Head of caudate nucleus (tissue), 42 donors: ENCODE results near the gene SIK3.

ENCODE experiments used
- DNase-seq, 42 donors: peaks; one replicate each; pipeline versions ENCODE4 v3.0.0 to v3.0.0-alpha.2; 2020 to 2021; ENCODE audit warnings: mixed read lengths in 7 of 42
- intact Hi-C: fragments of 100-400 bp; cut with DNase I; formaldehyde crosslinking; loops from one replicate; pipeline ENCODE4 v1.15.0; 2022

Gene SIK3

GRCh38 chr11:116895048-116895757 lies 203.0 kb downstream of the SIK3 start:
- DNase-seq: peak in 19 of 42 donors; percentile 26 to 73 (median 42)
- intact Hi-C loops: no loop called here

- intact Hi-C loops: loop anchor here (5.0 kb wide), 1 partner anchor 203 kb away; the partner anchor contains the start of gene SIK3
These were observed 204.3 kb downstream of the SIK3 start for GRCh38 chr11:116893906-116894305.

GRCh38 chr11:116893437-116893836 lies 204.8 kb downstream of the SIK3 start:
- DNase-seq: no peak
- intact Hi-C loops: loop anchor here (5.0 kb wide), 1 partner anchor 204 kb away; the partner anchor contains the start of gene SIK3

More at GRCh38 chr11:116893906-116894305, 204.3 kb downstream of the SIK3 start:
- peak in 14 of 42 donors; percentile 29 to 76 (median 54) for DNase-seq

GRCh38 chr11:116892374-116892773 lies 205.9 kb downstream of the SIK3 start:
- DNase-seq: no peak
- intact Hi-C loops: loop anchor here (5.0 kb wide), 1 partner anchor 205 kb away; the partner anchor contains the start of gene SIK3

GRCh38 chr11:116891746-116892145 lies 206.5 kb downstream of the SIK3 start:
- DNase-seq: peak in 3 of 42 donors; percentile 40 to 50 (median 43)
- intact Hi-C loops: loop anchor here (5.0 kb wide), 1 partner anchor 206 kb away; the partner anchor contains the start of gene SIK3

GRCh38 chr11:116890607-116891006 lies 207.6 kb downstream of the SIK3 start:
- DNase-seq: peak in 8 of 42 donors; percentile 28 to 66 (median 44)
- intact Hi-C loops: loop anchor here (5.0 kb wide), 1 partner anchor 207 kb away; the partner anchor contains the start of gene SIK3

GRCh38 chr11:116890193-116890592 lies 208.0 kb downstream of the SIK3 start:
- intact Hi-C loops: loop anchor here (5.0 kb wide), 1 partner anchor 207 kb away; the partner anchor contains the start of gene SIK3
- no peak for DNase-seq

GRCh38 chr11:116888884-116889549 lies 209.2 kb downstream of the SIK3 start:
- DNase-seq: no peak
- intact Hi-C loops: no loop called here

GRCh38 chr11:116888024-116888423 lies 210.2 kb downstream of the SIK3 start:
- DNase-seq: peak in 5 of 42 donors; percentile 14 to 61 (median 39)
- intact Hi-C loops: no loop called here

GRCh38 chr11:116885951-116886655 lies 212.1 kb downstream of the SIK3 start:
- DNase-seq: peak in 7 of 42 donors; percentile 35 to 66 (median 47)
- intact Hi-C loops: no loop called here

GRCh38 chr11:116882386-116882785 lies 215.8 kb downstream of the SIK3 start:
- no peak for DNase-seq
- intact Hi-C loops: no loop called here

GRCh38 chr11:116881143-116881542 lies 217.1 kb downstream of the SIK3 start:
- DNase-seq: peak in 25 of 42 donors; percentile 26 to 73 (median 49)
- intact Hi-C loops: no loop called here

GRCh38 chr11:116879800-116880625 lies 218.2 kb downstream of the SIK3 start:
- intact Hi-C loops: loop anchor here (5.0 kb wide), 1 partner anchor 217 kb away; the partner anchor contains the start of gene SIK3
- DNase-seq: peak in 10 of 42 donors; percentile 35 to 74 (median 50)

GRCh38 chr11:116876656-116877055 lies 221.6 kb downstream of the SIK3 start:
- intact Hi-C loops: loop anchor here (5.0 kb wide), 1 partner anchor 221 kb away; the partner anchor contains the start of gene SIK3
- DNase-seq: no peak

- intact Hi-C loops: loop anchor here (5.0 kb wide), 1 partner anchor 222 kb away; the partner anchor contains the start of gene SIK3
- no peak for DNase-seq
These were observed 223.0 kb downstream of the SIK3 start for GRCh38 chr11:116875194-116875593.

- peak in 1 of 42 donors; percentile 45 for DNase-seq
- intact Hi-C loops: no loop called here
These were observed 224.0 kb downstream of the SIK3 start for GRCh38 chr11:116874251-116874650.

- DNase-seq: no peak
- intact Hi-C loops: no loop called here
These were observed 224.8 kb downstream of the SIK3 start for GRCh38 chr11:116873381-116873780.

- intact Hi-C loops: no loop called here
- no peak for DNase-seq
These were observed 227.0 kb downstream of the SIK3 start for GRCh38 chr11:116871248-116871647.
